Measurements from ENCODE around the gene TRAM2.

The TRAM2 gene

GRCh38 chr6:52594221-52594620 is 17.4 kb upstream of the TRAM2 start:
- DNase-seq (ENCODE audit: low spot score): no peak

- no peak for DNase-seq (ENCODE audit: low spot score)
Measured at GRCh38 chr6:52591832-52592231, 15.0 kb upstream of the TRAM2 start.

- peak; percentile 73 for DNase-seq (ENCODE audit: low spot score)
Measured at GRCh38 chr6:52590152-52590891, 13.5 kb upstream of the TRAM2 start.

GRCh38 chr6:52588710-52589091 is 11.8 kb upstream of the TRAM2 start:
- no peak for DNase-seq (ENCODE audit: low spot score)

GRCh38 chr6:52588087-52588709 is 11.3 kb upstream of the TRAM2 start:
- no peak for DNase-seq (ENCODE audit: low spot score)

- no peak for DNase-seq (ENCODE audit: low spot score)
Measured at GRCh38 chr6:52587001-52587400, 10.1 kb upstream of the TRAM2 start.

GRCh38 chr6:52584203-52584602 is 7.3 kb upstream of the TRAM2 start:
- DNase-seq (ENCODE audit: low spot score): no peak

- DNase-seq (ENCODE audit: low spot score): no peak
Measured at GRCh38 chr6:52582996-52583395, 6.1 kb upstream of the TRAM2 start.

GRCh38 chr6:52582446-52582845 is 5.6 kb upstream of the TRAM2 start:
- DNase-seq (ENCODE audit: low spot score): no peak

GRCh38 chr6:52580905-52581304 is 4.0 kb upstream of the TRAM2 start:
- no peak for DNase-seq (ENCODE audit: low spot score)

GRCh38 chr6:52579006-52579660 is 2.3 kb upstream of the TRAM2 start:
- DNase-seq (ENCODE audit: low spot score): no peak

GRCh38 chr6:52577778-52578463 is 1.1 kb upstream of the TRAM2 start:
- no peak for DNase-seq (ENCODE audit: low spot score)

- DNase-seq (ENCODE audit: low spot score): peak; percentile 71
Measured at GRCh38 chr6:52576392-52577021, 353 bp downstream of the TRAM2 start.

- DNase-seq (ENCODE audit: low spot score): no peak
Measured at GRCh38 chr6:52576054-52576391, 837 bp downstream of the TRAM2 start.

GRCh38 chr6:52575502-52575892 is 1.4 kb downstream of the TRAM2 start:
- no peak for DNase-seq (ENCODE audit: low spot score)

- DNase-seq (ENCODE audit: low spot score): peak; percentile 80
Measured at GRCh38 chr6:52574709-52575501, 2.0 kb downstream of the TRAM2 start.

GRCh38 chr6:52573295-52573694 is 3.6 kb downstream of the TRAM2 start:
- peak; percentile 54 for DNase-seq (ENCODE audit: low spot score)

- no peak for DNase-seq (ENCODE audit: low spot score)
Measured at GRCh38 chr6:52572536-52572935, 4.3 kb downstream of the TRAM2 start.

GRCh38 chr6:52571099-52571755 is 5.6 kb downstream of the TRAM2 start:
- peak; percentile 49 for DNase-seq (ENCODE audit: low spot score)

- DNase-seq (ENCODE audit: low spot score): peak; percentile 74
Measured at GRCh38 chr6:52570291-52570700, 6.6 kb downstream of the TRAM2 start.

- DNase-seq (ENCODE audit: low spot score): no peak
Measured at GRCh38 chr6:52568320-52568719, 8.5 kb downstream of the TRAM2 start.
